ENCODE data around the gene PBRM1.

DNA sequence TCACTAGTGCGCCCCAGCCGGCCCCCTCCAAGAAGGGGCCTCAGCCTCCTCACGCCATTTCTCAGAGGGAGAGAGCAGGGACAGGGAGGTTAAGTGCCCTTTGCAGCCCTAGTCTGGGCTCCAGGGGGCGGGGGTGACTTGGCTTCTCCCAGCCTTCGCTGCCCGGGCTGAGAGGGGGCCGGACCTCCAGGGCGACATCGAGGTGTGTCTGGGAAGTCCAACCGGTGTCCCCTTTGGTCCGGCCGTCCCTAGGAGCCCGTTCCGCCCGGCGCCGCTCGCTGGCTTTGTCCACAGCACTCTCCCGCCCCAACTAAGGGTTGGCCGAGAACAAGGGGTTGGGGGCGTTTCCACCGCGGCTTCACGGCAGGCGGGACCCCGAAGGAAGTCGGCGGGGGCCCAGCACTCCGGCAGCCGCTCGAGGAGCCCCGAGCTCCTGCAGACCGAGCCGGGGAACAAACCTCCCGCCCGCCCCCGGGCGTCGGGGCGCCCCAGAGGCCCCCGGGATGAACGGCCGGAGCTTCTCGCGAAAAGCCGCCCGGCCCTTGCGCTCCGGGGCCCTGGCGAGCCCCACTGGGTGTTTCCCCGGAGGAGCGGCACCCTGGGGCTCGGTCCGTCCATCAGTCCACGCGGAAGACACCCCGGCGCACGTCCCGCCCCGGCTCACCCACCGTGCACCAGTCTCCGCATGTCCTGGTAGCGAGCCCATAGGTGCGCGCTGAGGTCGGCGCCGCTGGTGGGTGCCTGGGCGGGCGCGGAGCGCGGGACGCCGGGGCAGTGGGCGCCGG is 152.7 kb downstream of the PBRM1 start:
- TF ChIP-seq CTCF (IDR thresholded peaks at IDR 0.05; ENCODE audit: extremely low read depth in 1 of 2, insufficient read depth in 1 of 2, low read depth in 1 of 2, low read length in 2 of 2) (no peak), FOS (IDR thresholded peaks at IDR 0.05; ENCODE audit: borderline replicate concordance, insufficient read depth, low read length) (no peak), POLR2A (IDR thresholded peaks at IDR 0.05; ENCODE audit: low read depth, low read length) (peak; percentile 2), EZH2 (IDR thresholded peaks at IDR 0.05; ENCODE audit: borderline replicate concordance, low read depth, low read length, severe bottlenecking) (no peak), JUN (IDR thresholded peaks at IDR 0.05; ENCODE audit: borderline replicate concordance, insufficient read depth, insufficient read length, low read depth) (no peak), POLR2AphosphoS5 (IDR thresholded peaks at IDR 0.05; ENCODE audit: insufficient read depth, low read depth, low read length) (no peak), MYC (IDR thresholded peaks at IDR 0.05; ENCODE audit: low read depth, low read length) (no peak), GATA2 (IDR thresholded peaks at IDR 0.05; ENCODE audit: insufficient read depth, insufficient read length, low read depth, low read length) (no peak)
- TF ChIP-seq, protein P1, sequence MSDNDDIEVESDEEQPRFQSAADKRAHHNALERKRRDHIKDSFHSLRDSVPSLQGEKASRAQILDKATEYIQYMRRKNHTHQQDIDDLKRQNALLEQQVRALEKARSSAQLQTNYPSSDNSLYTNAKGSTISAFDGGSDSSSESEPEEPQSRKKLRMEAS (IDR thresholded peaks at IDR 0.05; ENCODE audit: insufficient read depth, insufficient read length): no peak
